Activated CD4-positive, alpha-beta T cell treated with anti-CD3 and anti-CD28 coated beads for 48 hours (primary cell): ENCODE measurements around the gene HINFP.

ENCODE experiments used
- DNase-seq: peaks from one replicate; pipeline ENCODE4 v3.0.0-alpha.2; 2020

The HINFP gene, protein sequence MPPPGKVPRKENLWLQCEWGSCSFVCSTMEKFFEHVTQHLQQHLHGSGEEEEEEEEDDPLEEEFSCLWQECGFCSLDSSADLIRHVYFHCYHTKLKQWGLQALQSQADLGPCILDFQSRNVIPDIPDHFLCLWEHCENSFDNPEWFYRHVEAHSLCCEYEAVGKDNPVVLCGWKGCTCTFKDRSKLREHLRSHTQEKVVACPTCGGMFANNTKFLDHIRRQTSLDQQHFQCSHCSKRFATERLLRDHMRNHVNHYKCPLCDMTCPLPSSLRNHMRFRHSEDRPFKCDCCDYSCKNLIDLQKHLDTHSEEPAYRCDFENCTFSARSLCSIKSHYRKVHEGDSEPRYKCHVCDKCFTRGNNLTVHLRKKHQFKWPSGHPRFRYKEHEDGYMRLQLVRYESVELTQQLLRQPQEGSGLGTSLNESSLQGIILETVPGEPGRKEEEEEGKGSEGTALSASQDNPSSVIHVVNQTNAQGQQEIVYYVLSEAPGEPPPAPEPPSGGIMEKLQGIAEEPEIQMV

GRCh38 chr11:119121008-119121810 is at the start of gene HINFP:
Gene HINFP, plus strand, starts transcription at chr11:119121580. Its CDS starts 5,365 bp downstream, at chr11:119126945.
- peak; percentile 100 for DNase-seq

- DNase-seq: no peak
Measured at GRCh38 chr11:119077839-119078238, 43.5 kb upstream of the HINFP start.

DNA sequence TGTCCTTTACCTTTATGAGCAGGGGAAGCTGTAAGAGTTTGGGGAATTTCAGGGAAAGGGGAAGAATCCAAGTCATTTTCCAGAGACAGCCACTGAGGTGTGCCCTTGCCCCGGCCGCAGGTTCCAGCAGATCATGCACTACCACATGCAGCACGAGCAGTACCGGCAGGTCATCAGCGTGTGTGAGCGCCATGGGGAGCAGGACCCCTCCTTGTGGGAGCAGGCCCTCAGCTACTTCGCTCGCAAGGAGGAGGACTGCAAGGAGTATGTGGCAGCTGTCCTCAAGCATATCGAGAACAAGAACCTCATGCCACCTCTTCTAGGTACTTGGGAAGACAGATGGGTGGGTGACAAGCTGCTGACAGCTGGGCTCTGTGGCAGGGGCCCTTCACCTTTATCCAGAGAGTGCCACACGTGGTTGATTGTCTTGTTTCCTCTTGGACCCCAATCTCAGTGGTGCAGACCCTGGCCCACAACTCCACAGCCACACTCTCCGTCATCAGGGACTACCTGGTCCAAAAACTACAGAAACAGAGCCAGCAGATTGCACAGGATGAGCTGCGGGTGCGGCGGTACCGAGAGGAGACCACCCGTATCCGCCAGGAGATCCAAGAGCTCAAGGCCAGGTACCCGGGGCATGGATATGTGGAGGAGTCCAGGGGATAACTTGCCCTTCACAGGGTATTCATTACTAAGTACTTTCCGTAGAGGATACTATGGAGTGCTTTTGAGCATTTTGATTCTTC is 42.5 kb upstream of the HINFP start:
- no peak for DNase-seq

- DNase-seq: no peak
Measured at GRCh38 chr11:119081682-119082260, 39.6 kb upstream of the HINFP start.

DNA sequence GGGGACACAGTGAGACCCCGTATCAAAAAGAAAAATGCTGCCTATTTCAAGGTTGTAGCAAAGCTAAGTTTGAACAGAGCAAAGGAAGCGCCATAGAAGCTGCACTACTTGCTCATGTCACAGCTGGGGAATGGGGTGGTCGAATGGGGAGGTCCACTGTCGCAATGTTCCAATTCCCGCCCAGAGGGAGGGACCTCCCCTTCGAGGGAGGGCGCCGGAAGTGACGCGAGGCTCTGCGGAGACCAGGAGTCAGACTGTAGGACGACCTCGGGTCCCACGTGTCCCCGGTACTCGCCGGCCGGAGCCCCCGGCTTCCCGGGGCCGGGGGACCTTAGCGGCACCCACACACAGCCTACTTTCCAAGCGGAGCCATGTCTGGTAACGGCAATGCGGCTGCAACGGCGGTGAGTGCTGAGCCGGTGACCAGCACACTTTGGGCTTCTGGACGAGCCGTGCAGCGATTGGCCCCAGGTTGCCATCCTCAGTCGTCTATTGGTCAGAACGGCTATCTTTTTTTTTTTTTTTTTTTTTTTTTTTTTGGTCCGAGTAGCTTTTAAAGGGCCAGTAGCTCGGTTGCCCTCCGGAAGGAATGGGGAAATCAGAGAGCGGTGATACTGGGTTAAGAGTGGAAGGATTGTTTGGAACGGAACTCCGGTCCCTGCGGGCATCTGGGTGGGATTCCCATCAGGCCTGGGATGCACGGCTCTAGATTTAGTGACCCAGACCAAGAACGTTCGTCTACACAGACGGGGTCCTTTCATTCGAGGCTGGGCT is 36.5 kb upstream of the HINFP start, which contains the start of gene HMBS:
Gene HMBS, plus strand, starts transcription at position 219 of the 774 bp plus-strand sequence. Its CDS starts 153 bp downstream, at position 372.
- peak; percentile 95 for DNase-seq

- peak; percentile 56 for DNase-seq
Measured at GRCh38 chr11:119085437-119085847, 35.9 kb upstream of the HINFP start.

DNA sequence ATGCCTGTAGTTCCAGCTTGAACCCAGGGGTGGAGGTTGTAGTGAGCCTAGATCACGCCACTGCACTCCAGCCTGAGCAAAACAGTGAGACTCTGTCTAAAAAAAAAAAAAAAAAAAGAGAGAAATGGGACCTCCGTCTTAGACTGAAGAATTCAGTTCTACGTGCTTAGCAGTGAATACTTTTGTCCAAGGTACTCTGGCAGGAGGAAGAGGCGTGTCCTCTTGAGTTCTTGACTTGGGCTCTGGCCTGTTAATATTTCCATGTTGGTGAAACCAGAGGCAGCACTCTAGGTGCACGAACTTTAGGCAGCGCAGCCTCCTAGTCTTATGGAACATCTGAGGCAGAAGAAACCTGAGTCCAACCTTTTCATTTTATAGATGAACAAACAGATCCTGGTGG is 34.3 kb upstream of the HINFP start:
- DNase-seq: no peak

- DNase-seq: no peak
Measured at GRCh38 chr11:119087747-119088241, 33.6 kb upstream of the HINFP start.

GRCh38 chr11:119088406-119088805 is 33.0 kb upstream of the HINFP start:
- DNase-seq: no peak

GRCh38 chr11:119089319-119089718 is 32.1 kb upstream of the HINFP start:
- no peak for DNase-seq

DNA sequence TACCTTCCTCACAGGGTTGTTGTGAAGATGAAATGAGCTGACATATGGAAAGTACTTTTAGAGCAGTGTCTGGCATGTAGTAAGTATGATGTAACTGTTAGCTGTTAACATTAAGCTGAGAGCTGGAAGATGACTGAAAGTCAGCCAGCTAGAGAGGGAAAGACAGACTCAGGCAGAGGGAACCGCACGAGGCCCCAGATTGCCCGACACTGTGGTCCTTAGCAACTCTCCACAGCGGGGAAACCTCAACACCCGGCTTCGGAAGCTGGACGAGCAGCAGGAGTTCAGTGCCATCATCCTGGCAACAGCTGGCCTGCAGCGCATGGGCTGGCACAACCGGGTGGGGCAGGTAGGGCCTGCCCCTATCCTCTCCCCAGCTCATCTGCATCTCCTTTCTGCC is 30.2 kb upstream of the HINFP start:
- DNase-seq: no peak

DNA sequence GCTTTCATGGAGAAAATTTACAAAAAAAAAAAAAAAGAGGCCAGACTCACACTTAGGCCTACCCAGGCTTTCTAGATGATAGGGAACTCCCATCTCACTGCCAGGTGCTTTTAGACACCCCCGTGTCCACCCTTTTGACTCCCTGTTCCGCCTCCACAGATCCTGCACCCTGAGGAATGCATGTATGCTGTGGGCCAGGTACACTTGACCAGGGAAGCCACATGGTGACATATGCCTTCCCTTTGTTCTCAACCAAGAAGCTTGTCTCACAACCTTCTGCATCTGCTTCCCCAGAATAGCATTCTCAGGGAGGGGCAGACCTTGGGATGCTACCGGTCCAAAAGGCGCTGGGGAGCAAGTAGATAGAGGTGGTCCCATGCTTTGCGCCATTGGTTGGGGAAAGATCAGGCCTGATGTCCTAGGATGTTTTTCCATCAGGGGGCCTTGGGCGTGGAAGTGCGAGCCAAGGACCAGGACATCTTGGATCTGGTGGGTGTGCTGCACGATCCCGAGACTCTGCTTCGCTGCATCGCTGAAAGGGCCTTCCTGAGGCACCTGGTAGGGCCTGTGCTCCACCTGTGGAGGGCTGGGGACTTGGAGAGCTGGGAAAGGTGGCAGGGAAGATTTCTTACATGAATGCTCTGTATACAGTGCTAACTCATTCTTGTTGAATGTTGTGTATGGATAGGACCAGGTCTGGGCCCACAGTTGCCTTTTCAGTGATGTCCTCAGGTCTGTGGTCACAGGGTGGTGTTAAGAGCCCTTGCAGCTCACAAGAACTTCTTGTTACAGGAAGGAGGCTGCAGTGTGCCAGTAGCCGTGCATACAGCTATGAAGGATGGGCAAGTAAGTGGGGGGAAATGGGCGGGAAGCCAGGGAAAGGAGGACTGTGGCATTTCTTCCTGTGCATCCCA is 29.2 kb upstream of the HINFP start:
- no peak for DNase-seq

DNA sequence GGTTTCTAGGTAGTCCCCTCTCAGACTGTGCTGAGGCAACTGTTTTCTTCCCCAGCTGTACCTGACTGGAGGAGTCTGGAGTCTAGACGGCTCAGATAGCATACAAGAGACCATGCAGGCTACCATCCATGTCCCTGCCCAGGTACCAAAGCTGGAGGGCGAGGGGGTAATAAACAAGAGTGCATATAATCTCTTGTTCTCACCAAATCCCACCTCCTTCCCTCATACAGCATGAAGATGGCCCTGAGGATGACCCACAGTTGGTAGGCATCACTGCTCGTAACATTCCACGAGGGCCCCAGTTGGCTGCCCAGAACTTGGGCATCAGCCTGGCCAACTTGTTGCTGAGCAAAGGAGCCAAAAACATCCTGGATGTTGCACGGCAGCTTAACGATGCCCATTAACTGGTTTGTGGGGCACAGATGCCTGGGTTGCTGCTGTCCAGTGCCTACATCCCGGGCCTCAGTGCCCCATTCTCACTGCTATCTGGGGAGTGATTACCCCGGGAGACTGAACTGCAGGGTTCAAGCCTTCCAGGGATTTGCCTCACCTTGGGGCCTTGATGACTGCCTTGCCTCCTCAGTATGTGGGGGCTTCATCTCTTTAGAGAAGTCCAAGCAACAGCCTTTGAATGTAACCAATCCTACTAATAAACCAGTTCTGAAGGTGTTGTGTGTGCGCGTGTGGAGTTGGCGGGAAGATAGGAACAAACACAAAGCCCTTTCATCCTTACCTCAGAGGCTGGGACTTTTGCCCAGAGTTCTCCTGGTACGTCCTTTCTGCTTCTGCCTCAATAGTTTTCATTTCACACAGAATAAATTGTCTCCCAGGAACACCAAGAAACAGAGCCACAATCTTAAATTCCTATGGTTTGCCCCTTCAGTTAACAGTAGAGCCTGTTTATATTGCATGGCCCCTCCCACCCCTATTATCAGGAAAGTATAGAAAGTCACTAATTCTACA is 28.2 kb upstream of the HINFP start:
- DNase-seq: no peak

GRCh38 chr11:119093942-119094815 is 27.2 kb upstream of the HINFP start:
- DNase-seq: peak; percentile 58

GRCh38 chr11:119094816-119095065 is 26.6 kb upstream of the HINFP start:
- DNase-seq: peak; percentile 58

GRCh38 chr11:119095066-119095880 is 26.1 kb upstream of the HINFP start:
- DNase-seq: peak; percentile 100

DNA sequence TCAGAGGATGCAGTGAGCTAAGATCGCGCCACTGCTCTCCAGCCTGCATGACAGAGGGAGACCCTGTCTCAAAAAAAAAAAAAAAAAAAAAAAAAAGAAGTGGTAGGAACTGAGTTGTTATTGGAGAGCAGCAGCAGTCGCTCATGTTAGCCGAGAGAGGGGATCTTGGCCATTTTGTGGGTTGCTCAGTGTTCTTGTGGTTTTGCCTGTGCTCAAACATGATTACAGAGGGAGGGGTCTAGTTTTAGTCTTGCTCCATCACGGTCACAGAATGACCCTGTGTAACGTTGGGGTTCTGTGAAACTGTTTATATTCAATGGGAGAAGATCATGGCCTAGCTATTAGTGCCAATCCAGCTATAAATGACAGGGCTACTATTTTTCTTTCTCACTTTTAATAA is 21.7 kb upstream of the HINFP start:
- DNase-seq: no peak
